ENCODE data around the gene ANK2.
"Not testable (repeated sequence)": the region's sequence is repeated elsewhere in the genome, so short reads cannot be mapped to it uniquely, and the experiment has no call there.

ANK2 gene

DNA sequence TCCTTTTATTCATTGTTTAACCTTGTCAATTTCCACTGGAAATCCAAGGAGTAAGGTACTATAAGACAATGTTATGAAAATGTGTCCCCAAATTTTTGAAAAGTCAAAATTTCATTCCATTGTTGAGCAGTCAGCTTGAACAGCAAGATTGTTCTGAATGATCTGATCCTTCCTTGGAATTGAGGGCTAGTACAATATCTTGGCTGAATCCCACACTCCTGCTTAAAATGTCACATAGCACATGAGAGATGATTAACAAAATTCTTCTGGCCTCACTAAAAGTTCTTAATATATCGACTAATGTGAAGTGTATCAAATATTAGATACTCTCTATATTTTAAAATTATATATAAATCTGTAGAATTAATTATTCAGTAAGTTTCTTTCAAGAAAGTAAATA is 104.8 kb downstream of the ANK2 start:
- DNase-seq: no peak

DNA sequence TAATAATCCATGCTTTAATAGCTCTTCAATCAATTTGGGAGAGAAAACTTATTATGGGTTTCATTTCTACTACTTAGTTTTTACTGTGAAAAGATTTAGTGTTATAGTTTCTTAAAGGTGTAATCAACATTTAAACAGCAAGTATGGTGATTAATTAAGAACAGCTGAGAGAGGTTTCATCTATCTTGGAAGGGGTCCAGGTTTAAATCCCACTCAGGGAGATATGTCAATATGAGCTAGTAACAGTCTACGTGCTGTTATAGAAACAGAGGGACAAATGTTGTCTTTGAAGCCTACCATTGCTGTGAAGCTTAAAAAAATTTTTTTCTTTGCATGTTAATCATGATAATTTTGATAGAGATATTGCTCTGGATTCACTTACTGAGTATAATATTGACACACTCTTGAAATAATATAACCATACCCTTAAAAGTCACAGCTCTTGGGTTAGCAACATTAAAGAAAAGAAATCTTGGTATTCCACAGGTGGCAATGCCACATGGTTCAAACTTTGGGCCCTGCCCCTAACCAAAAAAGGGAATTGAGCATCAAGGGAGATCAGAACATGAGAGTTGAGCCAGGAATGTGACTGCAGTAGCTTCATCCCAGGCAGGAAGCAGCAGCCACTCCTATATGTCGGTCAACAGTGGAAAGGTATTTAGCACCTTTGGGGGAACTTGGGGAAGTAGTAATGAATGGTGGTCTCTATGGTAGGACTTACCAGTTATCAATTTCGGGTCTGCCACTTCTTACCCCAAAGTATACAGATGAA is 107.8 kb downstream of the ANK2 start:
- DNase-seq: no peak

DNA sequence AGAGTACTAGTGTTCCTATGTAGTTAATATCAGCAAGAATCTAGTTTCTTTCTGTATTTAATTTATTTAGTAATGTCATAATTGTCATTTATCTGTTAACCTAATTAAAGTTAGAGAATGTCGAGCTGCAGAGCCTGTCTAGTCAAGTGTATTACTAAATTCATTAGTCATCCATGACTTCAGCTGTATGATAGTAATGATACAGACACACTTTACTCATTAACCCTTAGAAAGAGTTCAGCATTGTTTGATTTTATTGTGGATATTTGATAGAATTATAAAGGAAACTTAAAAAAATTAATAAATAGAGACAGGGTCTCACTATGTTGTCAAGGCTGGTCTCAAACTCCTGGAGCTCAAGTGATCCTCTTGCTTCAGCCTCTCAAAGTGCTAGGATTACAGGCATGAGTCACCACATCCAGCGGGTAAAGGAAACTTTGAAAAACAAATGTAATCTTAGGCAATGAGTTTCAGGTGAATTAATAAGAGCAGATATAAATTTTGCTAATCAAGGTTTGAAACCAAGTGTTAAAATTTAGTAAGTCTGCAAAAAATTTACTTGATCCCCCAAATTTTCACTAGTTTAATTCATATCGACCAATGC is 110.6 kb downstream of the ANK2 start:
- no peak for DNase-seq

DNA sequence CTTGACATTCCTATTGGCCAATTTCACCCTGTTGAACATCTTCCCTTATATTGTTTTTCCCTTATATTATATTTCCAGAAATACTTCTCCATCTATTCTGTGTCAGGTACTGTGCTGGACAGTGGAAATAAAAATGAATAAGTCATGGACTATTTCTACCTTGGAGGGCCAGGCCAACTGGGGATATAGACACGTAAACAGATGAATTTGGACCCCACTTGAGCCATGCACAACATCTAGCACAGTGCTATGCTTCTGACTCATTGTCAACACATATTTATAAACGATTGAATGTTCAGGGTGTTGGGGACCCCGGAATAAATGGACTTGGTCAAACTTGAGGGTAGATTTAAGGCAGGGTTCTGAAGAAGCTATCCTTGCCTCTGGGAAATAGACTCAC is 111.1 kb downstream of the ANK2 start:
- no peak for DNase-seq

DNA sequence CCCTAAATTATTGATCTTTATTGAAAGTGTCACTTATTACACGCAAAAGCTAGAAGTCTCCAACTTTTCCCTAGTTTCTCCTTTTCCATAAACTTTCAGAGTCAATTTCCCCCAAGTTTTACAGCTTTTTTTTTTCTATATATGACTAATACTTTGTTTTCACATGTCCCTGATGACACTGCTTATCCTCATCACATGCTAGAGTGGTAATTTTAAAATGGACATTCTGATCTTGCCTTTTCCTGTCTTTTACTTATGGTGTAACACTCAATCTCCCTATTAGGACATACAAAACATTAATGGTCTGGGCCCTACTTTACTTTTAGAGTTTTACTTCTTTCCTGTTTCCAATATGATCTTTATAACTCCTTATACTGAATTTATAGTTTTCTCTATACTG is 112.6 kb downstream of the ANK2 start:
- DNase-seq: no peak

DNA sequence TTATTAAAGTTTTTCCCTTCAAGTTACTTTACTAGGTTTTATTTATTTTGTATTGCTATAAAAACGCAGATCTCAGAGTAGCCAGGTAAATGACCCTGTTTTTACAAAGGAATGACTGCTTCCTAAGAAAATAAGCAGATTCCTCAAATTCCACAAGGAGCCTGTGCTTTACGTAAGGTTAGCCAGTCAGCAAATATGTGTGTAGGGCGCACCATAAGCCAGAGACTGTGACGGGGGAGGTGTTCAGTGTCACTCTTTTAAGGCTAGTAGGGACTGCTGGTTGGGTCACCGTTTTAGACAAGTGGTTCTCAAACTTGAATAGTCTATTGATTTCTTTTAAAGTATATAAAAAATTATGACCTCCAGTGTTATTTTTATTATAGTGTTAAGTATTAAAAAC is 119.9 kb downstream of the ANK2 start:
- no peak for DNase-seq

DNA sequence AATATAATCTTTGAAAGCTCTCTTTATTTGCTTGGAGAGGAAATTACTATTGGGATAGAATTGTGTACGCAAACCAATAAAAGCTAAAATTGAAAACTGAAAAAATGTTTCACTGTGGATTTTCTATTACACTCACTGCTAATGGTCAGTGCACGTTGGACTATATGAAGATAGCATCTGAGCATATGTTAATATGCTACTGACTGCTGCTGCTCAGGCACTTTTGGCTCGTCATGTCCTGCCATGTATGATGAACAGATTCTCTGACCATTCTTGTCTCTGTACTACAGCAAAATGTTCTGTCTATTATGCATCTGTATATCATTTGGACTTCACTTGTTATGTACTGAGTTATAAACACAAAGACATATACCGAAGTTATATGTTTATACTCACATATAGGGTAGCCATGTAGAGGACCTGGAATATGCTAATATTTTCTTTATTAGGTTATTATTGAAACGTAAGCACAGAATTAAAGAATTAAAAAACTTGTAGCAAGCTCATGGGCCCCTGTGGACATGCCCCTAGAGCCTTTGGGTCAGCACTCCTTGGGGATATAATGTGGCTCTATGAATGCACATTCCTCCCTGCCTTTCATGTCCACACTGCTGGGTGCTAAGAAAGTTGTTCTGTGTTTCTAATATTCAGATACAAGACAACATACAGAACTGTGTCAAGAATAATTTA is 120.8 kb downstream of the ANK2 start:
- no peak for DNase-seq

DNA sequence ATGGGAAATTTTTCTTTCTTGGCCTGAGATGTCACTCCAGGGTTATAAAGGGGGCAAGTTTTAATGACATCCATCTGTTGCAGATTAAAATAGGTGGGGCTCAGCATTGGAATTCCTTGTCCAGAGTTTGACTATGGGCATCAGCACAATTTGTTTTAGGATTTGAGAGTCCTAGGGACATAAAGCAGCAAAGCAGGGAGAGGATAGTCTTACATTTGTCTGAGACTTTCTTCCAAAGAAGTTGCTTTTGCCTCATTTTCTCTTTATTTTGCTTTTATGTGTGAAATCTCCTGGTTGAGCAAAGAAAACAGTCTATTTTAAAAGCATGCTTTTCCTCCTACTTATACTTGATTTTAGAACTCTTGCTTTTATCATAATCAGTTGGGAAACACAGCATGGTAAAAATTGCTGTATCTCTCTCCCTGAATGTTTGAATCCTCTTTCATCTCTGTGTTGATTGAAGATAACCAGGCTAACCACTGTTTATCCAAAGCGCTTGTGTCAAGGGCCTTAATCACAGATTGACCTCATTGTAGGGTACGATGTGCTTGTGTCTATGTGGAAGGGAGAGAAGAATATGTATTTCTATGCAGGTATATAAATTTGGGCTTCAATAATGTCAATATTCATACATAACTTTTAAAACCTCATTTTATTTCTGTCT is 121.5 kb downstream of the ANK2 start:
- no peak for DNase-seq

DNA sequence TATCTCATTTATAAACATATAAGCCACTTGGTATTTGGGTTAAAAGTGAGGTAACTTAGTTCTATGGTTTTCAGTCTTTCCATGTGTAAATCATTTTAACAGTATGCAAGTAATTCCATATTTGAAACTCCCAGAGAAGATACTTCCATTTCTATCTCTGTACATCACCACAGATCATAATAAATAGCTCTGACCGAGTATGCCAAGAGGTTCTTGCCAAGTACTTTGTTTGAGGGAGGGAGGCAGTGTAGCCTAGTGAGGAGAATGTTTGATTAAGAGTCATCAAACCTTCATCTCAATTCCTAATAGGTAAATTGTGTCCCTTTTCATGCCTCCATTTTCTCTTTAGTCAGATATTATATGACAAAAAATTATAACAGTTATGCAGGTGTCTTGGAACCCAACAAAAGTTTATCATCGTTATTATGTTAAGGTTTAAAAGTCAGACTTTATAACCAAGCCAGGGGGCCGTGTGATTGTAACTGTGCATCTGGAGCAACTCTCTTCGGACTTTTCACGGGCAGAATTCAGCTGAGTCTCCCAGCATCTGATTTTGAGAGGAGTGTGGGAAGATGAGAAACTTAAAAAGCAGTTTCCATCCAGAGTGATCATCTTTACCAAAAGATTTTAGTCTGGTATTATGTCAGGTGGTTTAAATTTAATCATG is 123.8 kb downstream of the ANK2 start:
- DNase-seq: no peak

DNA sequence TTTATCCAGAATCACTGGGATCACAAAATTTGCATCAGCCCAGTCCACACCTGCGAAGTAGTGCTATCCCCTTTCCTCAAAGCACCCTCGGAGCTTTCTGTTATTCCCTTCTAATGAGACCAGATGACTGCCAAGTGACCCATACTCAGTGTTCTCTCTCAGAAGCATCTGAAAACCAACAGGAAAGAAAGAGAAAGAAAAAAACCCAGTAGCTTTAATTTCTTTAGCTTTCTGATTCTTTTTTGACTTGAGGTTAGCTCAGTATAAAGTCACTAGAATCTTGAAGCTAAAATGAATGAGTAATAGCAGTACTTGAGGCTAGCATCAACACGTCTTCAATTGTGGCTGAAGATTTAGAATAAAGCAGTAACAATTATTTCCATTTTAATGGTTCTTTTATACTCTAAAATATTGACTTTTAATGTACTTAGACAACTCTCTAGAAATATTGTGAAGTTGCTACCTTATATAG is 124.4 kb downstream of the ANK2 start:
- DNase-seq: no peak

DNA sequence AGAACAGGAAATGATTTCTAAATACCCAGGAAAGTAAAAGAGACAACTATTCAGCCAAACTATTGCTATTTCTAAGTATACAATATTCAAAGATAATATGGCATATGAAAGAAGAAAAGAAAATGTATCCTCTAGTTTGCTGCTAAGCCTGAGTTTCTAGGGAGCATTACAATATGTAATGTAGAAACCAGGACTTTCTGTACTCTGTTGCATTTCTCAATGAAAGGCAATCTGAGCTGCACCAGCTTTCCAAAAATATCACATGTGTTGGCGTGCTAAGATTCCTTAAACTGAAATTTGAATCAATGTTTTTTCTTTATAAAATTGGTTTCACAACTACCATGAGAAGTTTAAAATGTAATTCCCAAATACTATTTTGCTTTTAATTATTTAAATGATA is 129.6 kb downstream of the ANK2 start:
- DNase-seq: no peak

DNA sequence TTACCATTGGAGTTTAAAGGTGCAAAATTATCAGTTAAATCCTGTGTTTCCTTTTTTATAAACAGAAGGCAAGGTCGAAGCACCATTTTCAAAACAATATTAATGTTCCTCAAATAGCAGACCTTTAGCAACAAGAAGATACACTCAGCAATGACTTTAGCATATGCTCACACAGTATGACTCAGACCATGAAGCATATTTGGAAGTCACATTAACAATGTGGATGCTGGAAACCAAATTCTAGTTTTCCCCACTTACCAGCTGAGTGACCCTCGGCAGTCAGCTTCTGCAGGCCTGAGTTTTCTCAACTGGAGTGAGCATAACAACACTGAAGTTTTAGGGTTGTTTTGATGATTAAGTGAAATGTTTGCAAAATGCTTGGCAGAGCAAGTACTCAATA is 130.5 kb downstream of the ANK2 start:
- no peak for DNase-seq

DNA sequence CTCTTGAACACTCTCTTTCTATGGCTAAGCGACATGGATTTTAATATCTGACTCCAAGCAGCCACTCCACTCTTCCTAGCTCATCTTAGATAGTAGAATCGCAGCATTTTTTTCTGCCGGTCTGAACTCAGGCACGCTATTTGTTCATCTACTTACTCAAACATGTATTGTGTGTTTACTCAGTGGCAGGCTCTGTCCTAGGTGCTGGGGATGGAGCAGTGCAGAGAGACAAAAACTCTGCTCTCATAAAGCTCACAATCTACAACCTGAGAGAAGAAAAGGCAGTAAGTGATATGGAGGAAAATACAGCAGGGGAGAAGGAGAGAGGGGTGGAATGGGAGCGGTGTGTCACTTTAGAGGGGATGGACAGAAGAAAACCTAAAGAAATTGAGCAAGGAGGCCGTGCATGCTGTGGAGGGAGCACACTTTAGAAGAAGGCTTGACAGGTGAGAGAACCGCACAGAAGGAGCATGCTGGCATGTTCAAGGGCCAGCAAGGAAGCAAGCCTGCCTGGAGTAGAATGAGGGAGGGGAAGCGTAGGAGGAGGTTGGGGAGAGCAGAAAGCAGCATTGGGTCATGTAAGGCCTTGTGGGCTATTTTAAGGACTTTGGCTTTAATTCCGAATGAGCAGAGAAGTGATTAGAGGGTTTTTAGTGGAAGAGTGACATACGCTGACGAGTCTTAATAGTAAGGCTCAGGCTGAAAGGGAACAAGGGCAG is 132.0 kb downstream of the ANK2 start:
- no peak for DNase-seq

DNA sequence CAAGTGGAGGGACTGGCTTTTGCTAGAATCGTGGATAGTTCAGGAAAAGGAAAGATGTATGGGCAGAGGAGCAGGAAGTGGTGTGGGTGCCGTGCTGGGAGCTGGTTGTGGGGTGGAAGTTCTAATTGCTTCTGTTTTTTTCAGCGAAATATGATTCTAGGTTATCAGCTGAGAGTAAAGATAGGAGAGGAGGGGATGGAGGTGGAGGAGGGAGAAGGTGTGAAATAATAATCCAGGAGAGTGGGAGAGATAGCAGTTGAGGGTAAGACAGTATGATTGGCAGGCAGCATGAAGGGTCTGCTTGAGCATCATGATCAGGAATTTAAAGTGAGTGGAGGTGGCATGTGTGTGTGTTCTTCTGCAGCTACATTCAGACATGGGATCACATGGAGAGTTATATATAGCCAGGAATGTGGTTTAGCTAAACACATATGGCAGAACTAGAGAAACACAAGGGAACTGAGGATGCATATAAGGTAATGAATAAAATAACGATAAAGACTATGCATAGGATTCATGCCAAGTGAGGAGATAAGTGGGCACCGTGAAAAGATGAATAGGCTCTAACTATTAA is 133.7 kb downstream of the ANK2 start:
- no peak for DNase-seq

DNA sequence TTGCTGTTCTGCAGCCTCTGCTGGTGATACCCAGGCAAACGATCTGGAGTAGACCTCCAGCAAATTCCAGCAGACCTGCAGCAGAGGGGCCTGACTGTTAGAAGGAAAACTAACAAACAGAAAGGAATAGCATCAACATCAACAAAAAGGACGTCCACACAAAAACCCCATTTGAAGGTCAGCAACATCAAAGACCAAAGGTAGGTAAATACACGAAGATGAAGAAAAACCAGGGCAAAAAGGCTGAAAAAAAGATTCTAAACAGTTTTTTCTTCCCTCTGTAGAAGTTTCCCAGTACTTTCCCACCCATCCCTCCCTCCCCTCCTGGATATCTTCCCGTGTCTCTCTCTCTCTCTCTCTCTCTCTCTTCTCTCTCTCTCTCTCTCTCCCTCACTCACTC is 136.8 kb downstream of the ANK2 start:
- DNase-seq: not testable (repeated sequence)

DNA sequence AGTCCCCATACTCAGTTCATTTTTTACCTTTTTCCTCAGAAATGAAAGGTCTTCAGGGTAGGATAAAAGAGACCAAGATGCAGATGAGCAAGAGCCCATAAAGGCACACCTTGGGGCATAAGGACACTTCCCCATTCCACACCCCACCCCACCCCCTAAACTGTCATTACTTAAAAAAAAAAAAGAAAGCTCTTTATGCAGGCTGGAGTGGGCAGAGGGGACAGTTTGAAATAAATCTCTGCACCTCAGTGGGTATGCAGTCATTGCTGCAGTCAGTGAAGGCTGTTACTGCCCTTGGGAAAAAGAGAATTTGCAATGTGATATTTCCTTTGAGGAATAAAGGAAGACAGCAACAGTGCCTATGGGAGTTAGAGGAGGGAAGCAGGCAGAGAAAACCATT is 137.5 kb downstream of the ANK2 start:
- DNase-seq: no peak

DNA sequence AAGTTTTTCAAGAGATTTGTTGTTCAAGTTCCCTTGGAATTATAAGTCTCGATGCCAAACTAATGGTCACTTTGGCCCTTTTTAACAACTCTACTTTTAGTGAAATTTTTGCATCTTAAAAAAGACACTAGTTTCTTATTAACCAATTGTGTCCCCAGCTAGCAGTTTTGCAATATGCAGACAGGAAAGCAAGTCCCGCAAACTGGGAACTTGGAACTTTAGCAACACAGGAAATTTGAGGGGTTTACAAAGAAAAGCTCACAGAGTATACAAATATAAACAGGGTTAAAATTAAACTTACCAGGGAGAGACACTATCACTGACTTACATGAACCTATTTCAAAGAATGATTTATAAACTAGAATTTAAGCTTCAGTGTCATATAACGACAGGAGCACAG is 137.9 kb downstream of the ANK2 start:
- DNase-seq: no peak

DNA sequence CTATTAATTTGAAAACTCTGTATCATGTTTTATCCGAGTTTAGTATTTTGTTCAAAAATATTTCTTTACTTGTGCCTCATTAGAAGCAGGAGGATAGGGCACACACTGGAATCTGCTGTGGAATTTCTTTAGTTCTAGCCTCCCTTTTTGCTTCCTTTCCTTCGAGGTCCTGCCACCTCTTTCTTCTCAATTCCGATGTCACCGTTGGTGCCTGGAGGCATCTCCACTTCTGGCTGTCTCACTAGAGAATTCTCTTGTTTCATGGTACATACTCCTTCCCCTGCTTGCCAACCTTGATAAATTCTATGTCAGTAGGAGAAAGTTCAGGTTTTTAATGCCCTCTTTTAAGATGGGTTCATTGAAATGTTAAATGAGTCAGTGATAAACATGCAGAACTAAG is 140.1 kb downstream of the ANK2 start:
- DNase-seq: no peak

DNA sequence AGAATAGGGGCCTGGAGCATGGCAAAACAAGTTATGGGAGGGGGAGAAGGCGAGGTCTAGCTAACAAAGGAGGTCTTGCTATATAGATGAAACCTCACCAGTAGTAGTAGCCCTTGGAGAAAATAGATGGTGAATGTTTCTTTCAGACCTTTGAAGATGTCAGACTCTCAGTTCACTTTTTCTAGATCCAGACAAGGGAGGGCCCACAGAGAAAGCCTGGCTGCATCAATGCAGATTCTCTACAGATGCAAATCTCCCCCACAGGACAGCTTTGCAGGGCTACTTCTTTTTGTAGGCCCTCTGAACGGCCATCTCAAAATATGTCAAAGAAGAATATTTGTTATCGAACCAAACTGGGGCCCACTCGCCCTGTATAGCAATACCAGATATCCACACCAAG is 159.7 kb downstream of the ANK2 start:
- no peak for DNase-seq

DNA sequence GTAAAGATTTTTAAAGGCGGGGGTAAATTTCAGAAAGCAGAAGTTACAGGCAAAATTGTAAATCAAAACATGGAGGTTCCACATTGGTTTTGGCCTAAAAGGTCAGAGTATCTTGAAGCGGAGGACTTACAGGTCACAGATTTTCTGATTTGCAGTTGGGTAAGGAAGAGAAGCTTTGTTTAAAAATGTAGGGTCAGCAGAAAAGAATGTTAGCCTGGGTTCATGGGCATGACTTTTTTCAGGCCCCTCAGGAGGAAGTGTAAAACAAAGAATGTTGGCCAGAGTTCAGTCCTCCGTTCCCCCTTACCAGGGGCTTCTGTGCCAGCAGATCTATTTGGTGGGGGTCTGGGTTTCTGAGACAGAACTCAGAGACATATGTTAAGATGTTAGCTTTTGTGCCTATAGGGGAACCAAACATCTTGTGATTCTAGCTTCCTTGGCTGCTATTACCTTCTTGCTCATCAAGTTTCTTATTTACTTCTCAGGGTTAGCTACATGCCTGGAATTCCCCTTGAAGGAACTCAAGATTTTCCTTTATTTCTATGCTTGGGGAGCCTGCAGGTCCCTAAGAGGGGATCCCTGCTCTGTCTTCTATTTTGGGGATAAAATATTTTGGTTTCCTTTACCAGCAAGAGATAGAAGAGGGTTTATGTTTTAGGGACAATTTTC is 160.3 kb downstream of the ANK2 start:
- no peak for DNase-seq

DNA sequence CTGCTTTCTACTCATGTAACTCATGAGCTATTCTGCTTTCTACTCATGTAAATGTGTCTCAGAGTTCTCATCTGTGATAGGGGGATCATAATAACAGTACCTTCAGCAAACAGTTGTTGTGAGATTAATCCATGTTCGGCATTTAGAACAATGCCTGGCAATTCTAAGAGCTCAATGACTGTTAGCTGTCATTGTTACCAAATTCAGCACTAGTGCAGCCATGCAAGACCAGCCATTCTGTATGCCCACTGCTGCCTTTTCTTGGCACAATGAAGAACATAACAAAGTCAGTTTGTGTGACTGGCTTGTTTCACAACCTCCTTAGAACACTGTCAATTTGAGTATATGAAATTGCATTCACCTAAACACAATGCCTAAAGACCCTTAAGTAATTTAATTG is 163.2 kb downstream of the ANK2 start:
- no peak for DNase-seq

DNA sequence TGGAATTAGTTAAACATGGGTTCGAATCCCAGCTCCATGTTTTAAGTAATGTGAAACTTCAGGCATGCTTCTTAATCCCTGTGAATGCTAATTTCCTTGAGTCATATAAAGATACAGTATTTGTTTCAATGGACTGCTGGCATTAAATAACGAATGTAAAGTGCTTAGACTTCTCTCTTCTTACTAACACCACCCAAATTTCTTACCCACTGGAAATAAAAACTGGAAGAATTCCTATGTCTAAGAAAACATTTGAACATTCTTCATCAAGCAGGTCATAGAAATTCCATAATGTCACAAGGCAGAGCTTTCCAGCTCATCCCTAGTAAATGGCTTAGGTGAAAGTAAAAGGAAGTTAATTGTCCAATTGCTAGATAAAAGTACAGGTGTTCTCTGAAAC is 172.5 kb downstream of the ANK2 start:
- no peak for DNase-seq
